Chondrocyte (in vitro differentiated cells): ENCODE results near the gene HS3ST4. TPM values are rescaled to one million over a fixed set of nuclear protein-coding genes. Genes with fewer than 3 reads are reported as not detected.

Experiments
- DNase-seq: peaks from one replicate; pipeline ENCODE4 v3.0.0; 2021; ENCODE audit warnings: mixed read lengths, low spot score
- H3K27ac Mint-ChIP-seq: one replicate; pipeline ENCODE4 v1.8.0; 2021; ENCODE audit warnings: mild to moderate bottlenecking, moderate library complexity, mixed read lengths; ENCODE audit not compliant: unreplicated experiment
- H3K27me3 Mint-ChIP-seq: 2 replicates; pipeline ENCODE4 v1.8.0; 2021; ENCODE audit warnings: low read depth, mixed read lengths
- H3K36me3 Mint-ChIP-seq: 2 replicates; pipeline ENCODE4 v1.8.0; 2021; ENCODE audit warnings: low read depth, mixed read lengths
- H3K4me1 Mint-ChIP-seq: 2 replicates; pipeline ENCODE4 v1.8.0; 2021; ENCODE audit warnings: low read depth, mild to moderate bottlenecking, mixed read lengths
- H3K4me3 Mint-ChIP-seq: one replicate; pipeline ENCODE4 v1.8.0; 2021; ENCODE audit warnings: mild to moderate bottlenecking, moderate library complexity, mixed read lengths; ENCODE audit not compliant: unreplicated experiment
- H3K9me3 Mint-ChIP-seq: 2 replicates; pipeline ENCODE4 v1.8.0; 2021; ENCODE audit warnings: low read depth, mixed read lengths
- CTCF ChIP-seq: fragments of 200-600 bp; sonication (generic); IDR thresholded peaks from 2 replicates; pipeline ENCODE4 v1.5.0; 2021; ENCODE audit warnings: antibody characterized with exemption, mild to moderate bottlenecking, moderate library complexity
- total RNA-seq: library from RNA; stranded (reverse); gene quantifications from 3 replicates; pipeline ENCODE4 v1.2.1, GENCODE V29; 2021

HS3ST4 gene
- total RNA-seq, 1 donor from 2014 or later, result not detected

DNA sequence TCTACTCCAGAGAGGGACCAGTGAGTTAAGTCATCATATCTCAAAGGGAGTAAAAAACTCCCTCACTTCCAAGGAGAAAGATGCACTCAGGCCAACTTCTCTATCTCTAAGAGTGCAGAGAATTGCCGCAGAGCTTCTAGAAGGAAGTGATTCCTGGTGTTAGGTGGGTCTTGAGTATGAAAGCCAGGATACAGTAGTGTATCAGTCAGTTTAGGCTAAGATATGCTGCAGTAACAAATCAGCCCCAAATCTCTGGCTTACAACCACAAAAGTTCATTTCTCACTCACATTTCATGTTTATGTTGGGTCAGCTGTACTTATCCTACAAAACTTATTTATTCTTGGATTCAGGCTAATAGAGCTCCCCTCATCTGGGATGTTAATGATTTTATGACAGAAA, 106.3 kb downstream of the HS3ST4 start:
- no peaks in the 10 kb centered on the region for H3K4me1 Mint-ChIP-seq
- H3K36me3 Mint-ChIP-seq, result no peaks in the 10 kb centered on the region
- peaks cover 6% of the 10 kb centered on the region for H3K9me3 Mint-ChIP-seq
- no peak overlapping the region for H3K27ac Mint-ChIP-seq
- DNase-seq, result no peak
- no peak for TF ChIP-seq CTCF
- no peak overlapping the region for H3K4me3 Mint-ChIP-seq
- H3K27me3 Mint-ChIP-seq, result no peaks in the 10 kb centered on the region

DNA sequence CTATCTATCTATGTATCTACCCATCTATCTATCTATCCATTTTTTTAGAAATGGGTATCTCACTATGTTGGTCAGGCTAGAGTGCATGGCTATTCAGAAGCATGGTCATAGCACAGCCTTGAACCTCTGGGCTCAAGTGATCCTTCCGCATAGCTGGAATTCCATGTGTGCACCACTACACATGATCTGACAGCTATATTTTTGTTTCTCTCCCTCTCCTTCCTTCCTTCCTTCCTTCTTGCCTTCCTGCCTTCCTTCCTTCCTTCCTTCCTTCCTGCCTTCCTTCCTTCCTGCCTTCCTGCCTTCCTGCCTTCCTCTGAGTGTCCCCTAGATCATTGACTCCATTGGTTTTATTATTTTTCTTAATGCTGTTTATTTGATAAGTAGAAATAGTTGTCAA, 108.1 kb downstream of the HS3ST4 start:
- Mint-ChIP-seq H3K36me3 (no peaks in the 10 kb centered on the region), H3K4me1 (no peaks in the 10 kb centered on the region), H3K27me3 (peaks cover 2% of the 10 kb centered on the region), H3K4me3 (no peak overlapping the region), H3K9me3 (peaks cover 6% of the 10 kb centered on the region), H3K27ac (no peak overlapping the region)
- TF ChIP-seq CTCF, result no peak
- no peak for DNase-seq

GRCh38 chr16:25812215-25812614, 120.5 kb downstream of the HS3ST4 start:
- no peaks in the 10 kb centered on the region for H3K4me1 Mint-ChIP-seq
- H3K36me3 Mint-ChIP-seq, result no peaks in the 10 kb centered on the region
- H3K27me3 Mint-ChIP-seq, result peaks cover 2% of the 10 kb centered on the region
- H3K27ac Mint-ChIP-seq, result no peak overlapping the region
- no peak for DNase-seq
- TF ChIP-seq CTCF, result no peak
- H3K4me3 Mint-ChIP-seq, result no peak overlapping the region
- peaks cover 5% of the 10 kb centered on the region for H3K9me3 Mint-ChIP-seq

- peaks cover 8% of the 10 kb centered on the region for H3K9me3 Mint-ChIP-seq
Observed at GRCh38 chr16:25817295-25817694, 125.5 kb downstream of the HS3ST4 start.

GRCh38 chr16:25817876-25818275, 126.1 kb downstream of the HS3ST4 start:
- Mint-ChIP-seq H3K36me3 (no peaks in the 10 kb centered on the region), H3K9me3 (peaks cover 8% of the 10 kb centered on the region), H3K27ac (no peak overlapping the region), H3K27me3 (no peaks in the 10 kb centered on the region), H3K4me1 (no peaks in the 10 kb centered on the region), H3K4me3 (no peak overlapping the region)
- DNase-seq, result no peak
- TF ChIP-seq CTCF, result no peak

More at GRCh38 chr16:25817295-25817694, 125.5 kb downstream of the HS3ST4 start:
- no peak overlapping the region for H3K27ac Mint-ChIP-seq
- no peak overlapping the region for H3K4me3 Mint-ChIP-seq
- H3K36me3 Mint-ChIP-seq, result no peaks in the 10 kb centered on the region
- H3K27me3 Mint-ChIP-seq, result no peaks in the 10 kb centered on the region
- no peak for TF ChIP-seq CTCF
- no peaks in the 10 kb centered on the region for H3K4me1 Mint-ChIP-seq
- no peak for DNase-seq
